Stimulated activated CD4-positive, alpha-beta T cell treated with anti-CD3 and anti-CD28 coated beads, Interleukin-1b, Interleukin-23, amount 100 ng/mL, for 24 hours (primary cell): ENCODE data around the gene SLC22A5.
"Not testable (repeated sequence)": the region's sequence is repeated elsewhere in the genome, so short reads cannot be mapped to it uniquely, and the experiment has no call there.

ENCODE experiments used
- DNase-seq, 4 experiments: peaks; one replicate each; pipeline ENCODE4 v3.0.0-alpha.2; 2020; ENCODE audit warnings: low read depth in 4 of 4, low spot score in 1 of 4

SLC22A5 gene

DNA sequence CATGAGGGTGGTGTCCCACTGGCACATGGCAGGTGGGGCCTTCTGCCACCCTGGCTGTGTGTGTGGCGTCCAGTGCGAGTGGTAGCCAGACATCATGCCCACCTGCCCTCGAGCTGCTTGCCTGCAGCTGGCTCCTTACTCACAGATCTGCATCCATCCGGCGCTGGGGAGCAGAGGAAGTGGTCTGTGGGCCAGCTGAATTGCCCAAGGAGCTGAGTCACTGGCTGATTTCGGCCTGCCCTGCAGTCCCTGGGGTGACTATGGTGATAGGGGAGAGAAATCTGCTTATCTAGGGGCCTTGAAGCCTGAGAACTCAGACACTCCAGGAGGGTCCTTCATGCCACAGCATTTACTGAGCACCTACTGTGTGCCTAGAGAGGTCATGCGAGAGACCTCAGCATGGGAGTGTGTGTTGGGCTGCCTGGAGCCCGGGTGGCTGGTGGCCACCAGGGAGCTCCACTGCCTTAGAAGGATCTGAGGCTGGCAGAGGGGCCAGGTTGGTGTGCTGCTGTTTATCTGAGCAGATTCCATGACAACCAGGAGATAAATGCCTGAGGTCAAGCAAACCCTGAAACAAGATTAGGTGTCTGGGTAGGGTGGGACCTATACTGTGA lies 57.1 kb downstream of the SLC22A5 start:
- DNase-seq = peak in 1 of 4 experiments; percentile 53

DNA sequence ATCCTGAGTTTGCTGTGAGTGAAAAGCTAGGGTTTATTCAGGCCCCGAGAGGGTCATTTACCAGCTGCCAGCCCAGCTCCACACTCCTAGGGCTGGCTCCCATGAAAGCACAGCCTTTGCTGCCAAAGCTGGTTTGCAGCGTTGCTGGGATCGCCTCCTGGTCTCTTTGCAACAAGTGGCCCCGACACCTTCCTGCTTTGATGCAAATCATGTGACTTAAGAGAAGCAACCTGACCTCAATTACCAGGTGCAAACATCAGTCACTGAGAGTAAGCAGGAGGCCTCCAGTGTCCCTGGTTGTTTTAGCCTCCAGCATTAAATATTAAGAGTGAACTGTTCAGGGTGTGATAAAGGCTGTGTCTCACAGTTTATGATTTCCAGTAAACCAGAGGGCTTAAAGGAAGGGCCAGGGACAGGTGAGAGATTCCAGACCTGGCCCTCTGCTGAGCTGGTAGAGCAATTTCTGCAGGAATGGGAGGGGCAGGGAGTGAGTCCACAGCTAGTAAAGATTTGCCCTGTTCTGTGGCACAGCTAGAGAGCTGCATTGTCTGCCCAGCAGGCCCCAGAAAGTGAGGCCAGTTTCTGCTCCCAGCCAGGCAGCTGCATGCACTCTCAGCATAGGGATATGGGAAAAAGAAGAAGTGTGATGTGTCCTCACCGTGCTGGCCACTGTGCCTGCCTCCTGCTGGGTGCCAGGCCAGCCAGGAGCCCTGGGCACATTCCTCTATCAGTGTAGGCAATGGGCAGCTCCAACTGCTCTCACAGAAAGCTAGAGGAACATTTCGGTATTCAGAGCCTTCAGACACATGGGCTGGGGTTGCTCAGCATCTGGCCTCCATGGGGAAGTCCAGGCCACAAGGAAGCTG lies 58.0 kb downstream of the SLC22A5 start:
- DNase-seq = no peak

DNA sequence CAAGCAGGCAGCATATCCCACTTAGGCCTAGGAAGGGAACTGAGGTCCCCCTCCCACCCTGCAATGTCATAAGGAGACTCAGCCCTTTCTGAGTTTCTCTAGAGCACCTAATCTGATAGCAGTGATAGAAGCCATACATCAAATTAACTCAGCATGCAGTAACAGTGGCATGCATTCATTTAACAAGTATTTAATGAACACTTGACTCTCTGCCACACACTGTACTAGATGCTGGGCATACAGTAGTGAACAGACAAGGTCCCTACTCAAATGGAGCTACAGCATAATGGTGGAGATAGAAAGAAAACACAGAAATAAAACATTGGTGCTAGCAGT lies 58.6 kb downstream of the SLC22A5 start:
- DNase-seq = no peak

DNA sequence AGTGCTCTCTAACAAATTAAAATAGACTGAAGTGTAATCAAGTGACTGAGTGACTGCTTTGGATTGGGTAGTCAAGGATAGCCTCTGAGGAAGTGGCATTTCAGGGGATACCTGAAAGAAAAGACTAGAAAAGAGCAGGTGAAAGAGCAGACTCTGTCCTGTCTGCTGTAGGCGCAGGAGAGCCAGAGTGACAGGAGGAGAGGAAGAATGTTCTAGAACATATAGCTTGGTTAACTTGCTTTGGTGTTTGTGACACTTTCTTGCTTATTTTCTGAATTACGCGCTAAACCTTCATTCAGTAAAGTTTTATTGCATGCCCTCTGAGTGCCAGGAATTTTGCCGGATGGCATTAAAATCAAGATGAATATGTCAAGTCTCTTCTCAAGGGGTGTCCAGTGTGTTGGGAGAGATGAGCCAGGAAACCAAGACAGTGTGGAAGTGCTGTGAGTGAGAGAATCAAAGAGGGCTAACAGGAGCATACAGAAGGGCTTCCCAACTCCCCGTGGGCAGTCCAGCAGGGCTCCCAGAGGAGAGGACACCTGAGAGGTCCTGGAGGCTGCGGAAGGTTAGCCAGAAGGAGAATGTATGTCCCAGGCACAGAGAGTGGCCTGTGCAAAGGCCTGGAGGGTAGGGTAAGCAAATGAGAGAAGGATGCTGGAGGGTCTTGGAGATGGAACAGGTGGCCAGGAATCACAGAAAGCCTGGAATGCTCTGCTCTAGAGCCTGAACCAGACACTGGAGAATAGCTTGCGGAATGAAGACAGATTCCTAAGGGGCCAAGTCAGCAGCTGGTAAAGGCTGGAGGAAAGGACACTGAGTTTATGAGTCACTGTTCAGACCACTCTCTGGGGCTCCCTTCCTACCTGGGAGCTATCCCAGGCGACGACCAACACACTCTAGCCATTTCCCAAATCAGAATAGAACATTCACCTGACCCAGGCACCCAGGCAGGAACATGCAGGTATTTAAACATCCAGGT lies 59.3 kb downstream of the SLC22A5 start:
- DNase-seq = no peak

DNA sequence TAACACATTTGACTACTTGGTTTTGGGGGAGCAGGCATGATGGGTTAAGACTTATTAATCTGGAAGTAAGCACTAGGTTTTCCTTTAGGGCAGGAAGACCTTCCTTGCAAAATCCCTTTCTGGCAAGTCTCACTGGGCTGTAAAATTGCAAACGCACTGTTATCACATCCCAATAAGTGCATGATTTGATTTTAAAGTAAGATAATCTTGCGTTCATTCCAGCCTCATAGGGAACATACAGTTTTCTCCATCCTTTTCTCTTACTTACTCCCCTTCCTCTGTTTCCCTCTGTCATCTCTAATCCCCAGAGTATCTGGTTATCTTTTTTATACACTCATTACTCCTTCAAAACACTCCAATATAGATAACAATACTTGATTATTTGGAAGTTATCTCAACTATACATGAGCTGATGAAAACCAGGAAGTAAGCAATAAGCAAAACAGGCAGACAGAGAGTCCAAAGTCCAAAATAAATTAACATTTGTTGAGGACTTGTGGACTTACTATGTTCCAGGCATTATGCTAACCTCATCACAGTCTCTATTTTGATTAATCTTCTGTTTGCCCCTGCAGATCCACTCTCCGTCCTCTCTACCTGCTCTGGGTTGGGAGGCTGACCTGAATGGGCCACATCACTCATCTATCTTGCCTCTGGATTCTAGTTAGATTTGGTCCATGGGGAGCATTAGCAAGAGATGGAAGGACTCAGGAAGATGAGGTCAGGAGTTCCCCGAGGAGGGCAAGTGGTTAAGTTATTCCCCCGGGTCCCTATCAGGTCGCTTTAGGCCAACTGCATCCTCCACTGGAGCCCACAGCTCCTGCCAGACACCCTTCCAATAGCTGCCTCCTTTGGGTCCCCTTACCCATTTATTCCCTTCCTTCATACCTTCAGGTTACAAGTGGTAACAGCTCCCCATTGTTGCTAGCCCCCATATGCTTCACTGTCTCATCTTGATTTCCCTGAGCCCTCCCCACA lies 60.2 kb downstream of the SLC22A5 start:
- no peak for DNase-seq

DNA sequence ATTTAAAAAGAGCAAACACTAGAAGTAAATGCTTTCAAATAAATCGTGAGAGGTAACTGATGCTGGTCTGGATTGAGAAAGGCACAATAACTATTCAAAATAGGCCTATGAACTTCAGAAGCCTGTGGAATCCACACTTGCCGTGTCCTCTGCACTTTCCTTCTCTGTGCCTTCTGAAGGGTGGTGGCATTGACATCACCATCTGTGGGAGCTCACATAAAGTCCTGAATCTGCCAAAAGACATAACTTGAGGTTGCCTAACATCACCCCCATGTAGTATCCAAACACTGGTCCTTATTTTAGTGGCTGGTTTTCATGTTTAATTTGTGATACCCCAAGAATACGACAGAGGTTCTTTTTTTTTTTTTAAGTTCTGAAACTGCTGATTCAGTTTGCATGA lies 61.2 kb downstream of the SLC22A5 start:
- DNase-seq = no peak

DNA sequence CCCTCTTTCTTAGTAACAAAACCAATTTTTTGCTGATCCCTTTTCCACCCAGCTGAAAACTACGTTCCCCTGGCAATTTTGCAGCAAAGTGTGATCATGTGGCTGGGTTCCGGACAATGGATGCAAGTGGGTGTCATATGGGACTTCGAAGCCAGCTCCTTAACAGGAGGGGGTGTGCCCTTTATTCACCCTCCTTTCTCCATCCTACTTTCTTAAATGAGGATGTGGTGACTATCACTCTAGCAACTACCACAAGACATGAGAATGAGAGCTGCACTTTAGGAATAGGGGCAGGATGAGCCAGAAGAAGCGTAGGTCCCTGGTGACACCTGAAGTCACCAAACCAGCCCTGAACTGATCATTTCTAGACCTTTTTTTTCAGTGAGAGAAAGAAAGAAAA lies 62.1 kb downstream of the SLC22A5 start:
- DNase-seq = no peak

DNA sequence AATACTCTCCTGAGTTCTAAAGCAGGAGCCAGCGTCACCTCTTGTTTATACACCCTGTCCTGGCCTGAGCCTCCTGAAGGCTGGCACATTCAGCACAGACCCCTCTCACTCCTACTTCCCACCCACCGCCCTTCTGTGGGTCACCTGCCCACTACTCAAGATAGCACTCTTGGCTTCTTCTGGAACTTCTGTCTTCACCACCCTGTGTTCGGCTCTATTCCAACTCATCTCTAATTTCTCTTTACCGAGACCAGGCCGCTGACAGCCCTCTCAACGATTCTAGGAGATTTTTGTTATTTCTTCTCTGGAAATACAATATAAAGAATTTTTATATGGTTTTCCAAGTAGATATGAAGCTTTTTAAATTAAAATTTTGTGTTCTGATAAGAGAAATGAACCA lies 63.6 kb downstream of the SLC22A5 start:
- DNase-seq = no peak

DNA sequence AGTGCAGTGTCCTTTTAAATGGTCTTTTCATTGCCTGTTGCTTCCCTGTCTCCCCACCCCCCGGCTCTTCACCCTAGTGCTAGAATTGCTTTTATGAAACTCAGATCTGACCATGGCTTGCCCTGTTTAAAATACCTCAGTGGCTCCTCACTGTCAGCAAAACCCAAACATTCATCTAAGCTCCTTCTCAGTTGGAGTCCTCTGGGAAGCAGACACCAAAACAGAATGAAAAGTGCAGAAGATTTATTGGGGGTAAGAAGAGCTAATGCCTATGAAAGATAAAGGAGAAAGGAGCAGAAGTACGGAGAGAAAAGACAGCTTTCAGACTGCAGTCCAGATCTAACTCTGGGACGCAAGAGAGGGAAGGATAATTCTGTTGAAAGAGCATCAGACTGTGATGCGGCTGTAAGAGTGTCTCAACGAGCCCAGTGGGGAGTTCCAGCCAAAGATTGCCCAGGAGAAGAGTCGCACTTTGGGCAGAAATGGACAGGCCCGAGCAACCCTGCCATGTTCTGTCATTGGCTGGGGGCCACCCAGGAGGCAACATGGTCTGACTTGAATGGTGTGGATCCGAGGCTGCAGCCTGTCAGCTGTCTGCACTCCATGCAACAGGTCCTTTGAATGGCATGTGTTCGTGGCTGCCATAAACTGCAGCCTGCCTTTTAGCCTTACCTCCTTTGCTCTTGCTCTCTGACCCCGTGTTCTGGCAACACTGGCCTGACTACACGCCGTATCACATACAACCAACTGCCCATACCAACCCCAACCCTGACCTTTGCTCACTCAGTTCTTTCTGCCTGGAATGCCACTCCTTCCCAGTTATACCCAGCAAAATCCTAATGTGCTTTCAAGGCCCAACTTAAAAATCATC lies 65.1 kb downstream of the SLC22A5 start:
- DNase-seq = no peak

DNA sequence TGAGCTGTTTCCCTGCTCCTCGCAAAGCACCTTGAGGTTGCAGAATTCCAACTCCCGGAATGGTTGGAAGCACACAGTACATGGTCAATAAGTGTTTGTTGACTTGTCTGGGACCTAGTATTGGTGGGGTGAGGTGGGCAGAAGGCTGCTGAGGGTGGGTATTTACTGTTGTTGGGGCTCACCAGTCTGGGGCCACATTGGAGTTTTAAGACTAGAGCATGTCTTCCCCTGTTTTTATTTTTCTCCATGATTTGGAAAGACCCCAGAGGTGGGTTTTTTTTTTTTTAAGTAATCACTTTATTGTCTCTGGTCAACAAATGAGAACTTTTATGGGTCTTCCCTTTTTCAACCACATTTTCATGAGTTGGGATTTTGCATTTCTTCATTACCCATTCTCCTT lies 65.9 kb downstream of the SLC22A5 start:
- no peak for DNase-seq

DNA sequence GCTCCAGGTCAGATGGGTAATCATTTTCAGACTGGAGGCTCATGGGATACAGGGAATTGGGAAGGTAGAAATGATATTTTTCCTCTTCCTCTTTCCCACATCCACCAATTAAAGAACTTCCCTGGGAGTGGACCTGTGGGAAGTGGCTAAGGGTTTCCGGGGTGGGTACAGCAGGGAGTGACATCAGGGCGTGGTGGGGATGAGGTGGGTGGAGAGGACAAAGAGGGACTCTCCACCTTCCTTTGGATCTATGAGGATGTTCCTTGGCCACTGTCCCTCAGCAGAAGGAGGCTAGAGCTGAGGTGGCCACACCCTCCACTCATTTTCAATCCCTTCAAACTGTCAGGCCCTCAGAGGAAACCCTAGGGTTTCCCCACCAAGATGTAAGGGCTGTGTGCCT lies 66.4 kb downstream of the SLC22A5 start:
- DNase-seq = no peak

DNA sequence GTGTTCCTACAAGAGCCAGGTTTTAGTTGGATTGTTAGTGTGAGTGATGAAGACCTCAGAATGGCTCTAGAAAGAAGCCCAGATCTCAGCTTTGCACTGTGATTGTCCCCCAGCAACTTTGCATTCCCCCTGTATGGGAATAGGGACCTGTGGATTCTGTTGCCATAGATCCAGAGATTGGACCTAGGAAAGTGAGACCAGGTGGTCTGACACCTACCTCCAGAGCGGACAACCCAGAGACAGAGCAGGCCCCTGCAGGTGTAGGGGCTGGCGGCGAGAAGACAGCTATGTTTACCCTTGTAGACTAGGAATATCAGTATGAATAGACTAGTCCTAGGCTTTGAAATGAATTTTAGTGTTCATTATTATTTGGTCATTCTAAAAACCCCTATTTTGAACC lies 67.4 kb downstream of the SLC22A5 start:
- no peak for DNase-seq

DNA sequence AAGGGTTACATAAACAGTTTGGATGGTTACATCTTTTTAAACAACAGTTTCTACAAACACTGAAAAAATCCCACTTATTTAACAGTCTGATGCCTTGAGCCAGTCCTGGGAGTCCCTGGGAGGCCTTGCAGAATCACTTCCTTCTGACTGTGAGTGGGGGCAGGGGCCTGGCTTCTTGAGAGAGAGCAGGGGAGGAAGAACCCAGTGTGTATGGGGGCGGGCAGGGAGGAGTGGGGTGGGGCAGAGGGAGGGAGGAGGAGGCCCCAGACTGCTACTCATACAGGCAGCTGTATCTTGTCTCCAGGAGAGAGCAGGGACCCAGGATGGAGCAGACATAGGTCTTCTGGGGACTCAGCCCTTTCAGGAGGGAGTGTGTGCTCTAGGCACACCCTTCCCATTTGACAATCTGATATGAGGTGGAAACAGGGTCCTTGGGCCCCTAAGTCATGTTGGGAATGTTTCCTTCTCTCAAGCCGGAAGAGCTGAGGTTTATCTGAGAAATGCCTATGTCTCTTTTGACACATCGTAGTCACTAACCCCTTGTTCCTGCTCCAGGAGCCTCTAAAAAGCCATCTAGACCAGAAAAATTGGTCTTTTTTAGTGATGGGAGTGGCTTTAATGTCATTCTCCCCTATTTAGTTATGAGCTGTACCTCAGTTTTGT lies 68.2 kb downstream of the SLC22A5 start:
- DNase-seq = peak in 1 of 4 experiments; percentile 59

DNA sequence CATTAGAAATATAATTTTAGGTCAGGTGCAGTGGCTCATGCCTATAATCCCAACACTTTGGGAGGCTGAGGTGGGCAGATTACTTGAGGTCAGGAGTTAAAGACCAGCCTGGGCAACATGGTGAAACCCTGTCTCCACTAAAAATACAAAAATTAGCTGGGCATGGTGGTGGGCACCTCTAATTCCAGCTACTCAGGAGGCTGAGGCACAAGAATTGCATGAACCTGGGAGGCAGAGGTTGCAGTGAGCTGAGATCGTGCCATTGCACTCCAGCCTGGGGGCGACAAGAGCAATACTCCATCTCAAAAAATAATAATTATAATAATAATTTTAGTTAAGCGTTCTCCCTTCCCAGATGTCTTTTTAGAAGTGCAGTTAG lies 68.7 kb downstream of the SLC22A5 start:
- DNase-seq = not testable (repeated sequence)

DNA sequence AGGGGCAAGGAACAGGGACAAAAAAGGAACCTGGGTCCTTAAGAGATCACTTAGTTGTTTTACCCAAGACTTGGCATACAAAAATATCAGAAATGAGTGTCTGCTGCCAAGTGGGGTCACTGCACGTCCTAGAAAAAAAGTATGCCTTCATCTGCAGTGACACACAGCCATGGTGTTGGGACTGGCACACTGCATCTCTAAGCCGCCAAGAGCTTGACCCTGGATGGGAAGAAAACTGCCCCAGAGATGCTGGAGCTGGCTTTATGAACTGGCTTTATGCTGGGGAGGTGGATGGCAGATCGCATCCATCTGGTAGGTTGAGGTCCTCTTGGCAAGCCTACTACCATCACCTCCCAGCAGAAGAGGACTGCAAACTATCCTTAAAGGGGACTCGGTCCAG lies 69.4 kb downstream of the SLC22A5 start:
- DNase-seq = no peak

DNA sequence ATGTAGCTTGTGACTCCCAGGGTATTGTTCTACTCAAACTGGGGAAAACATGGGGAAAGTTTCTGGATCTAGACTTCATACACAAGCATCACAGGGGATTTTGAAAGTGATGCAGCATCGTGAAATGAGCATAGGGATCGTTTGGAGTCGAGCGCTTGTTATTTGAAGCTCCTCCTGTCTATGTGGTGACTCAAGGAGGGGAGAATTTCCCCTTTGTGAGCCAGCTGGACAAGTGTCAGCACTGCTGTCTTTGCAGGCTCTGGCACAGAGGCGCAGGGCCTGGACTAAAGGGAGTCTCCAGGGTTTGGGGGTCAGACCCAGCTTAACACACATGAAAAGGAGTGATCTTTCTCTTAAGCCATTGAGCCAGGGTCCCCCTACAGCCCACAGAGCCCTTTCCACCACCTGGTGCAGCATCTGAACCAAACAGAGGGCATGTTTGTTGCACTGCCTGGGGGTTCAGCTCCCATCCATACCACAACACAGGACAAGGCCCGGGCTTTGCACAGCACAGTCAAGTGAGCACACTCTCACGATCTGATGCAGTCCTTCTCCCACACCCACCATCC lies 70.1 kb downstream of the SLC22A5 start:
- no peak for DNase-seq

DNA sequence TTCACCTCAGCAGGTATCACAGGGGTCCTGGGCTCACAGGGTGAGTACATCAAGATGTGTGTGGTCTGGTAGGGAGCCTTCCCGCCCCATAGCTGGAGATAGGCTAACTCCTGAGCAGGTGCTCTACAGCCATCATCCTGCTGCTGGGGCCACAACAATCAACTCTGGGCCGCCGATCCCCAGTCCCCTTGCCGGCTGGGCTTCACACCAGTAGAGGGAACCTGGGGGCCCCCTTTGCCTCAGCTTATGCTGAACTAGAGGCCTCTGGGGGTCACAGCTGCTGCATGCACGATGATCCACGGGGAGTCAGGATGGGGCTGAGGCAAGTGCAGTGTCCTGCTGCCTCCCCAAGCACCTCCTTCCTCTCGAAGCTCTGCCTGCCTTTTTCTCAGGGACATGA lies 74.6 kb downstream of the SLC22A5 start:
- no peak for DNase-seq
